ENCODE results near the gene PEPD.

PEPD gene

DNA sequence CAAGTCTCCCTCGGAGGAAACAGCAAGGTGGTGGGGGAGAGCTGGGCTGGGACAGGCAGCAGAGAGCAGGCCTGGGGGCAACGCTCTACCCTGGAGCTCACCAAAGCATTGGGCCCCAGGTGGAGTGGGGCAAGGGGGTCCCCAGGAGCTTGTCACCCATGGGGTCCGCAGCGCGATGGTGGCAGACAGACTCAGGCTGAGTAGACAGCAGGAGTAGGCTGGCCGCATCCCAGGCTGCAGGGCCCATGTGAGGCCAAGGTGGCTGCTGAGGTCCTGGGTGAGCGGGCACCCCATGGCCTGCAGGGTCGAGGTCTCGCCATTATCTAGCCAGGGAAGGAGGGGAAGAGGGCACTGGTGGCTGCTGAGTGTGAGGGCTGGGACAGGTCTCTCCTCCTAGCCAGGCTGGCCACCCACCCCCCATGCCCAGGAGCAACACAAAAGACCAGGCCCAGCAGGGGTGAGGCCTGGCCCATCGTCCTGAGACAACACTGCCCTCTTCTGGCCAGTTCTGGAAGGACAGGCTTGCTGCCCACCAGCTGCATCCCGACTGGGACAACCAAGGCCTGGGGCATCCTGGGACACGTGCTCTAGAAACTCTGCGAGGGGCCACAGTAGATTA is 115.0 kb downstream of the PEPD start:
- H3K9me3 ChIP-seq = no peaks in the 10 kb centered on the region
- no peaks in the 10 kb centered on the region for H3K4me1 ChIP-seq (ENCODE audit: control insufficient read depth in 1 of 2, insufficient read depth in 1 of 2, low read depth in 1 of 2, low read length in 1 of 2)
- H3K36me3 ChIP-seq = no peaks in the 10 kb centered on the region
- TF ChIP-seq CTCF (IDR thresholded peaks at IDR 0.05) = peak; percentile 93
- H3K27me3 ChIP-seq = no peaks in the 10 kb centered on the region
- H3K4me3 ChIP-seq (ENCODE audit: low read depth in 1 of 2, low read length in 1 of 2) = no peak overlapping the region
- no peak overlapping the region for H3K27ac ChIP-seq

GRCh38 chr19:33405553-33406461 is 115.8 kb downstream of the PEPD start:
- Histone ChIP-seq H3K4me3 (ENCODE audit: low read depth in 1 of 2, low read length in 1 of 2) (no peak overlapping the region), H3K36me3 (no peaks in the 10 kb centered on the region), H3K4me1 (ENCODE audit: control insufficient read depth in 1 of 2, insufficient read depth in 1 of 2, low read depth in 1 of 2, low read length in 1 of 2) (no peaks in the 10 kb centered on the region), H3K27ac (no peak overlapping the region), H3K27me3 (no peaks in the 10 kb centered on the region), H3K9me3 (no peaks in the 10 kb centered on the region)
- no peak for TF ChIP-seq CTCF (IDR thresholded peaks at IDR 0.05)

- H3K27ac ChIP-seq = no peak overlapping the region
- H3K9me3 ChIP-seq = no peaks in the 10 kb centered on the region
- no peaks in the 10 kb centered on the region for H3K36me3 ChIP-seq
- H3K4me3 ChIP-seq (ENCODE audit: low read depth in 1 of 2, low read length in 1 of 2) = no peak overlapping the region
- no peaks in the 10 kb centered on the region for H3K4me1 ChIP-seq (ENCODE audit: control insufficient read depth in 1 of 2, insufficient read depth in 1 of 2, low read depth in 1 of 2, low read length in 1 of 2)
- no peak for TF ChIP-seq CTCF (IDR thresholded peaks at IDR 0.05)
- no peaks in the 10 kb centered on the region for H3K27me3 ChIP-seq
These were observed 116.4 kb downstream of the PEPD start for GRCh38 chr19:33405254-33405552.

DNA sequence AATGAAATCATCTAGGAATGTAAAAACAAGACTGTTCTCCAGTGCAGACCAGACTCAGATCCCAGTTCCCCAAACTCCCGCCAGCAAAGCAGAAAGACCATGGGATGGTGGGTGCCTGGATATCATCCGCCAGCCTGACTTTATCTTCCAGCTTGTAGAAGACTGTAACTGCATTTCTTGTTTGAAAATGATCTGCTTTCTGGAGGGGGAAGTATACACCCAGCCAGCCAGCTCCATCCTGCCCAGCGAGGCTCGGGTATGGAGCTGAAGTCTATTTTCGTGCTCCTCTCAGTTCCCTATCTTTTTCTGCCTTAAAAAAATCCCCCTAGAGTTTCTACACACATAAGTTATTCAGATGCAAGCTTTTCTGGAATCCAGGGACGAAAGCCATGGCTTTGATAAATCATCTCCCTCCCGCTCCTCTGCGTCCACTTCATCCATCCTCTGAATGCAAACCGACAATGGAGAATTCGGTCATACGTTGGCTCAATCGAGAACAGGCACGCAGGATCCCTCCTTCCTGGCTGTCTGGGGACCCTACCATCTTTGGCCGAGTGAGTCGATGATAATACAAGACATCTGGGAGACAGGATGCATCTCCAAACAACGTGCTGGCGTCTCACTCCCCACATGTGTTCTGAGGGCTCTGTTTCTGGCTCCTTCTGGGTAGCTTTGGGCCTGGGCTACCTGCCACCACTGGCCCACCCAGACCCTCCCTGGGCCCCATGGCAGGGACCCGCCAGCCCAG is 116.9 kb downstream of the PEPD start:
- no peaks in the 10 kb centered on the region for H3K4me1 ChIP-seq (ENCODE audit: control insufficient read depth in 1 of 2, insufficient read depth in 1 of 2, low read depth in 1 of 2, low read length in 1 of 2)
- H3K9me3 ChIP-seq = no peaks in the 10 kb centered on the region
- H3K36me3 ChIP-seq = no peaks in the 10 kb centered on the region
- no peak for TF ChIP-seq CTCF (IDR thresholded peaks at IDR 0.05)
- H3K27me3 ChIP-seq = no peaks in the 10 kb centered on the region
- no peak overlapping the region for H3K27ac ChIP-seq
- no peak overlapping the region for H3K4me3 ChIP-seq (ENCODE audit: low read depth in 1 of 2, low read length in 1 of 2)

DNA sequence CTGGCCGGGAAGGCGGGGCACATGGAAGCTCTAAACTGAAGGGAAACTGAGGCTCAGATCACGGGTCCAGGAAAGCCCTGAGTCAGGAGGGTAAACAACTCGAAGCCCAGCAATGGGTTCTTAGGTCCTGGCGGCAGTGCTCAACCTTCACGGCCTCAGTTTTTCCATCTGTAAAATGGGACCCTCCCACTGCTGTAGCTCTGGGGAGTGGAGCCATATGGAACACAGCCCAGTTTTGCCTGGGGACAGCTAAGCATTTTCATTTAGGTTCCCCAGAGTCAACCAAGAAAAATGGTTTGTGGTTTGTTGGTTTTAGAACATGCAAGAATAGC is 117.7 kb downstream of the PEPD start:
- TF ChIP-seq CTCF (IDR thresholded peaks at IDR 0.05) = no peak
- no peaks in the 10 kb centered on the region for H3K4me1 ChIP-seq (ENCODE audit: control insufficient read depth in 1 of 2, insufficient read depth in 1 of 2, low read depth in 1 of 2, low read length in 1 of 2)

More for the DNA sequence above, 117.7 kb downstream of the PEPD start:
- H3K36me3 ChIP-seq = no peaks in the 10 kb centered on the region
- H3K9me3 ChIP-seq = no peaks in the 10 kb centered on the region
- H3K27ac ChIP-seq = no peak overlapping the region
- no peaks in the 10 kb centered on the region for H3K27me3 ChIP-seq
- no peak overlapping the region for H3K4me3 ChIP-seq (ENCODE audit: low read depth in 1 of 2, low read length in 1 of 2)
